ENCODE data around the gene MSH2. TPM values are rescaled to one million over a fixed set of nuclear protein-coding genes. Genes with fewer than 3 reads are reported as not detected.

The MSH2 gene
- total RNA-seq, 1 donor from 2014 or later, result 25.2 TPM

- DNase-seq (no peak), ATAC-seq (ENCODE audit: low read depth) (no peak)
- Mint-ChIP-seq H3K27ac (no peak overlapping the region), H3K9me3 (no peaks in the 10 kb centered on the region), H3K36me3 (ENCODE audit: low read depth) (no peaks in the 10 kb centered on the region), H3K27me3 (no peaks in the 10 kb centered on the region), H3K4me3 (no peak overlapping the region), H3K4me1 (no peaks in the 10 kb centered on the region)
- ChIA-PET POLR2A (no interaction called here), CTCF (no interaction called here)
- intact Hi-C loops (cut with micrococcal nuclease), result no loop called here
- no peak for TF ChIP-seq CTCF (IDR thresholded peaks at IDR 0.05)
These were observed 127.3 kb downstream of the MSH2 start for GRCh38 chr2:47530105-47530760.

DNA sequence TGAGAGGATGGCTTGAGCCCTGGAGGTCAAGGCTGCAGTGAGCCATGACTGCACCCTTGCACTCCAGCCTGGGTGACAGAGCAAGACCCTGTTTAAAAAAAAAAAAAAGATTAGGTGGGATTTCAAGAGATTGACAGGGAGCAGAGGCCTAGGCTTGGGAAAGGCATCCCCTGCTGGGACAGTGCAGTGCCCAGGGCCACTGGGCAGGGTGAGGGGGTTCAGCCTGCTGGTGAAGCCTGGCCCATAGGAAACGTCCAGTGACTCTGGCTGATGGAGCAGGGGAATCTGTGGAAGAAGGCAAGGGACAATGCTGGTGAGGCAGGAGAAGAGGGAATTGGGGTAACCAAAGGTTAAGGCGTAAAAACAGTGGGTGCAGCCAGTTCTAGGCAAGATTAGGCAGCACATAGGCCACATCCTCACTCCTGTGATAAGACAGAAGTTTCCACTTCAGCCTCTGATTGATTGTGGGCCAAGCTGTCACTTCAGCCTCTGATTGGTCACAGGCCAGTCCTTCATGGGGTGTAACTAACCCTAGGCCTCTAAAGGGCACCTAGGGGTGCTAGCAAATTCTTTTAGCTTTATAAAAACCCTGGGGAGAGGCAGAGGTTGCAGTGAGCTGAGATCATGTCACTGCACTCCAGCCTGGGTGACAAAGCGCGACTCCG, 128.6 kb downstream of the MSH2 start:
- DNase-seq (no peak), ATAC-seq (ENCODE audit: low read depth) (no peak)
- no peak overlapping the region for H3K27ac Mint-ChIP-seq
- ChIA-PET CTCF (no interaction called here), POLR2A (no interaction called here)
- H3K4me1 Mint-ChIP-seq, result no peaks in the 10 kb centered on the region
- H3K9me3 Mint-ChIP-seq, result no peaks in the 10 kb centered on the region
- H3K27me3 Mint-ChIP-seq, result no peaks in the 10 kb centered on the region
- TF ChIP-seq CTCF (IDR thresholded peaks at IDR 0.05), result no peak
- H3K36me3 Mint-ChIP-seq (ENCODE audit: low read depth), result no peaks in the 10 kb centered on the region
- no peak overlapping the region for H3K4me3 Mint-ChIP-seq
- intact Hi-C loops (cut with micrococcal nuclease), result no loop called here

Other genes with a start within 250 kb of the MSH2 start
- 0.60 and 1.0 TPM in 2 replicates for gene STPG4, start 247.8 kb upstream of the MSH2 start, total RNA-seq
- gene CALM2, start 226.6 kb upstream of the MSH2 start, total RNA-seq, result 270 and 276 TPM in 2 replicates
- gene EPCAM, start 33.8 kb upstream of the MSH2 start, total RNA-seq, result not detected in 2 replicates
- gene KCNK12, start 167.8 kb downstream of the MSH2 start, total RNA-seq, result 0.29 and 0.49 TPM in 2 replicates